ENCODE data around the gene PRSS53.

DNA sequence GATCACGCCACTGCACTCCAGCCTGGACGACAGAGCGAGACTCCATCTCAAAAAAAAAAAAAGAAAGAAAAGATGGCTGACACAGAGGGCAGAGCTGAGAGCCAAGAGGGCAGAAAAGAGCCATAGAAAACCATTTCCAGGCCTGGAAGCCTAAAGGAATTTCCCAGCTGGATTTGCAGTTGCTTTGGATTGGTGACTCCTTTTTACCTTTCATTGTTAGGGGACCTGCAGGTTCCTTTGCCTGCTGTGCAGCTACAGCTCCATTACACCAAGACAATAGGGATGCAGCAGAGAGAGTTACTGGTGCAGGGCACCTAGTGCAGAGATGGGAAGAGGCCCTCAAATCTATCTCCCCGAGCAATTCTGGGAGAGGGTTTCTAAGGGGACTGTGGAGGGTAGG lies 33.1 kb downstream of the PRSS53 start:
- TF ChIP-seq, protein P1, sequence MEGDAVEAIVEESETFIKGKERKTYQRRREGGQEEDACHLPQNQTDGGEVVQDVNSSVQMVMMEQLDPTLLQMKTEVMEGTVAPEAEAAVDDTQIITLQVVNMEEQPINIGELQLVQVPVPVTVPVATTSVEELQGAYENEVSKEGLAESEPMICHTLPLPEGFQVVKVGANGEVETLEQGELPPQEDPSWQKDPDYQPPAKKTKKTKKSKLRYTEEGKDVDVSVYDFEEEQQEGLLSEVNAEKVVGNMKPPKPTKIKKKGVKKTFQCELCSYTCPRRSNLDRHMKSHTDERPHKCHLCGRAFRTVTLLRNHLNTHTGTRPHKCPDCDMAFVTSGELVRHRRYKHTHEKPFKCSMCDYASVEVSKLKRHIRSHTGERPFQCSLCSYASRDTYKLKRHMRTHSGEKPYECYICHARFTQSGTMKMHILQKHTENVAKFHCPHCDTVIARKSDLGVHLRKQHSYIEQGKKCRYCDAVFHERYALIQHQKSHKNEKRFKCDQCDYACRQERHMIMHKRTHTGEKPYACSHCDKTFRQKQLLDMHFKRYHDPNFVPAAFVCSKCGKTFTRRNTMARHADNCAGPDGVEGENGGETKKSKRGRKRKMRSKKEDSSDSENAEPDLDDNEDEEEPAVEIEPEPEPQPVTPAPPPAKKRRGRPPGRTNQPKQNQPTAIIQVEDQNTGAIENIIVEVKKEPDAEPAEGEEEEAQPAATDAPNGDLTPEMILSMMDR (IDR thresholded peaks at IDR 0.05) = no peak
- TF ChIP-seq, protein P2, sequence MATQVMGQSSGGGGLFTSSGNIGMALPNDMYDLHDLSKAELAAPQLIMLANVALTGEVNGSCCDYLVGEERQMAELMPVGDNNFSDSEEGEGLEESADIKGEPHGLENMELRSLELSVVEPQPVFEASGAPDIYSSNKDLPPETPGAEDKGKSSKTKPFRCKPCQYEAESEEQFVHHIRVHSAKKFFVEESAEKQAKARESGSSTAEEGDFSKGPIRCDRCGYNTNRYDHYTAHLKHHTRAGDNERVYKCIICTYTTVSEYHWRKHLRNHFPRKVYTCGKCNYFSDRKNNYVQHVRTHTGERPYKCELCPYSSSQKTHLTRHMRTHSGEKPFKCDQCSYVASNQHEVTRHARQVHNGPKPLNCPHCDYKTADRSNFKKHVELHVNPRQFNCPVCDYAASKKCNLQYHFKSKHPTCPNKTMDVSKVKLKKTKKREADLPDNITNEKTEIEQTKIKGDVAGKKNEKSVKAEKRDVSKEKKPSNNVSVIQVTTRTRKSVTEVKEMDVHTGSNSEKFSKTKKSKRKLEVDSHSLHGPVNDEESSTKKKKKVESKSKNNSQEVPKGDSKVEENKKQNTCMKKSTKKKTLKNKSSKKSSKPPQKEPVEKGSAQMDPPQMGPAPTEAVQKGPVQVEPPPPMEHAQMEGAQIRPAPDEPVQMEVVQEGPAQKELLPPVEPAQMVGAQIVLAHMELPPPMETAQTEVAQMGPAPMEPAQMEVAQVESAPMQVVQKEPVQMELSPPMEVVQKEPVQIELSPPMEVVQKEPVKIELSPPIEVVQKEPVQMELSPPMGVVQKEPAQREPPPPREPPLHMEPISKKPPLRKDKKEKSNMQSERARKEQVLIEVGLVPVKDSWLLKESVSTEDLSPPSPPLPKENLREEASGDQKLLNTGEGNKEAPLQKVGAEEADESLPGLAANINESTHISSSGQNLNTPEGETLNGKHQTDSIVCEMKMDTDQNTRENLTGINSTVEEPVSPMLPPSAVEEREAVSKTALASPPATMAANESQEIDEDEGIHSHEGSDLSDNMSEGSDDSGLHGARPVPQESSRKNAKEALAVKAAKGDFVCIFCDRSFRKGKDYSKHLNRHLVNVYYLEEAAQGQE (IDR thresholded peaks at IDR 0.05; ENCODE audit: insufficient read depth in 1 of 2, low read depth in 2 of 2, low read length in 1 of 2) = no peak
- TF ChIP-seq POLR2AphosphoS5 (IDR thresholded peaks at IDR 0.05; ENCODE audit: low read depth, low read length) = no peak; the same call in 1 of the 2 replicates
- TF ChIP-seq SIN3A (IDR thresholded peaks at IDR 0.05; ENCODE audit: borderline replicate concordance, insufficient read depth, low read depth, low read length) = no peak
- TF ChIP-seq TCF7L2 (IDR thresholded peaks at IDR 0.05; ENCODE audit: low read depth, low read length) = no peak
